K562 (cell line): ENCODE data around the gene SH3PXD2B. TPM values are rescaled to one million over a fixed set of nuclear protein-coding genes. Genes with fewer than 3 reads are reported as not detected.

Experiments used
- CXXC5 ChIP-seq: fragments of 250-450 bp; sonication (Bioruptor Pico); IDR thresholded peaks from 2 replicates; pipeline ENCODE4 v1.8.0; 2022; ENCODE audit warnings: inconsistent platforms, mild to moderate bottlenecking, moderate library complexity
- polyA plus RNA-seq, 8 experiments: library from polyadenylated mRNA; depleted of rRNA in 4 of 8; stranded (reverse) in 5 of 8; unstranded in 3 of 8; fragments of >200 nt; fragmentation: Nextera tagmentation in 2 of 8; fragmentation: Illumina TruSeq in 1 of 8; extraction: Ambion mirVana in 2 of 8; extraction: Trizol in 1 of 8; gene quantifications; 2 replicates each; pipeline versions ENCODE4 v1.2.1 to v1.2.3, GENCODE V29; 2011 to 2014; ENCODE audit warnings: inconsistent platforms in 1 of 8, missing spikeins in 1 of 8
- total RNA-seq, 7 experiments: library from RNA; depleted of rRNA in 6 of 7; stranded (reverse); fragments of >200 nt in 6 of 7; fragmentation: Illumina TruSeq in 2 of 7; extraction: Trizol in 2 of 7; gene quantifications; 2 replicates each; pipeline versions ENCODE4 v1.2.1 to v1.2.3, GENCODE V29; 2011 to 2021; ENCODE audit warnings: low replicate concordance in 1 of 7
- TF ChIP-seq, protein P1 (sequence below): fragments of 250-450 bp; sonication (Bioruptor Pico); IDR thresholded peaks from 2 replicates; pipeline ENCODE4 v1.4.0; 2020

SH3PXD2B gene
- total and polyA plus RNA-seq, 9 of the 15 experiments (the other 6 are each of a cell fraction or from before 2014, with no cell fraction given), result 0.04 to 0.66 (median 0.19) TPM

DNA sequence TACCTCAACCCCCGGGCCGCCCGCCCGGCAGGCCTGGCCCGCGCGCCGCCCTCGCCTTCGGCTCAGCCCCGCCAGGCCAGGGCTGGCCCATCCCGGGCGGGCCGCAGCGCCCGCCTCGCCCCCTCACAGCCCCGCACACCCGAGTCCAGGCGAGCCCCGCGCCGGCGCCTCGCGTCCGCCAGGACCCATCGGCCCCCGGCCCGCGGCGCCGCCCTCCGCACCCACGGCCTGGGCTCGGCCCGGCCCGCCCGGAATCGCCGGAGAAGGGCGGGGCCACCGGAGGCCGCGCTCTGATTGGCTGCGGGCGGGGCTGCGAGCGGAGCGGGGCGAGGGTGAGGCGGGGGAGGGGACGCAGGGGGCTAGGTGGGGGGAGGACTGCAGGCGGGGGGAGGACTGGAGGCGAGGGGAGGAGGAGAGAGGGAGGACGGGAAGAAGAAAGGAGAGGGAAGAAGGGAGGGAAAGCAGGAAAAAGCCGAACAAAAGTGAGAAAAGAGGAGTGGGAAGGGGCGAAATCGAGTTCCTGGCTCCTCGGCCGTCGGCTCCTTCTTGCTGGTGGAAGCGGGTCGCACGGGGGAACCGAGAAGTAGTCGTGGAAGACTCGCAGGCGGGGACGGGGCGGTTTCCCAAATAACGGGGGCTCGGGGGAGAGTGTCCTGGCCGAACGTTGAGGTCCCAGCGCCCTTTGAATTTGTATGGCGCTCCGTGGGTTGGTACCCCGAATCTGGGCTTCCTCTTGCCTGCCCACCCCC is 170.3 kb downstream of the SH3PXD2B start (continued):
- TF ChIP-seq, protein P1, sequence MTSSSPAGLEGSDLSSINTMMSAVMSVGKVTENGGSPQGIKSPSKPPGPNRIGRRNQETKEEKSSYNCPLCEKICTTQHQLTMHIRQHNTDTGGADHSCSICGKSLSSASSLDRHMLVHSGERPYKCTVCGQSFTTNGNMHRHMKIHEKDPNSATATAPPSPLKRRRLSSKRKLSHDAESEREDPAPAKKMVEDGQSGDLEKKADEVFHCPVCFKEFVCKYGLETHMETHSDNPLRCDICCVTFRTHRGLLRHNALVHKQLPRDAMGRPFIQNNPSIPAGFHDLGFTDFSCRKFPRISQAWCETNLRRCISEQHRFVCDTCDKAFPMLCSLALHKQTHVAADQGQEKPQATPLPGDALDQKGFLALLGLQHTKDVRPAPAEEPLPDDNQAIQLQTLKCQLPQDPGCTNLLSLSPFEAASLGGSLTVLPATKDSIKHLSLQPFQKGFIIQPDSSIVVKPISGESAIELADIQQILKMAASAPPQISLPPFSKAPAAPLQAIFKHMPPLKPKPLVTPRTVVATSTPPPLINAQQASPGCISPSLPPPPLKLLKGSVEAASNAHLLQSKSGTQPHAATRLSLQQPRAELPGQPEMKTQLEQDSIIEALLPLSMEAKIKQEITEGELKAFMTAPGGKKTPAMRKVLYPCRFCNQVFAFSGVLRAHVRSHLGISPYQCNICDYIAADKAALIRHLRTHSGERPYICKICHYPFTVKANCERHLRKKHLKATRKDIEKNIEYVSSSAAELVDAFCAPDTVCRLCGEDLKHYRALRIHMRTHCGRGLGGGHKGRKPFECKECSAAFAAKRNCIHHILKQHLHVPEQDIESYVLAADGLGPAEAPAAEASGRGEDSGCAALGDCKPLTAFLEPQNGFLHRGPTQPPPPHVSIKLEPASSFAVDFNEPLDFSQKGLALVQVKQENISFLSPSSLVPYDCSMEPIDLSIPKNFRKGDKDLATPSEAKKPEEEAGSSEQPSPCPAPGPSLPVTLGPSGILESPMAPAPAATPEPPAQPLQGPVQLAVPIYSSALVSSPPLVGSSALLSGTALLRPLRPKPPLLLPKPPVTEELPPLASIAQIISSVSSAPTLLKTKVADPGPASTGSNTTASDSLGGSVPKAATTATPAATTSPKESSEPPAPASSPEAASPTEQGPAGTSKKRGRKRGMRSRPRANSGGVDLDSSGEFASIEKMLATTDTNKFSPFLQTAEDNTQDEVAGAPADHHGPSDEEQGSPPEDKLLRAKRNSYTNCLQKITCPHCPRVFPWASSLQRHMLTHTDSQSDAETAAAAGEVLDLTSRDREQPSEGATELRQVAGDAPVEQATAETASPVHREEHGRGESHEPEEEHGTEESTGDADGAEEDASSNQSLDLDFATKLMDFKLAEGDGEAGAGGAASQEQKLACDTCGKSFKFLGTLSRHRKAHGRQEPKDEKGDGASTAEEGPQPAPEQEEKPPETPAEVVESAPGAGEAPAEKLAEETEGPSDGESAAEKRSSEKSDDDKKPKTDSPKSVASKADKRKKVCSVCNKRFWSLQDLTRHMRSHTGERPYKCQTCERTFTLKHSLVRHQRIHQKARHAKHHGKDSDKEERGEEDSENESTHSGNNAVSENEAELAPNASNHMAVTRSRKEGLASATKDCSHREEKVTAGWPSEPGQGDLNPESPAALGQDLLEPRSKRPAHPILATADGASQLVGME (CRISPR knock-in tag), result no peak
- TF ChIP-seq CXXC5 (CRISPR knock-in tag), result peak; percentile 60
